ENCODE data around the gene PDK2.

The PDK2 gene

GRCh38 chr17:50111673-50112655, 16.8 kb downstream of the PDK2 start:
- Histone ChIP-seq H2AFZ (ENCODE audit: low read depth) (no peak overlapping the region), H3K36me3 (ENCODE audit: insufficient read depth) (no peaks in the 10 kb centered on the region), H3K27me3 (ENCODE audit: insufficient read depth, low read depth) (peaks cover 3% of the 10 kb centered on the region; the same call in 1 of the 2 replicates), H3K4me2 (no peak overlapping the region), H3K9ac (no peak overlapping the region), H3K4me1 (ENCODE audit: low read depth, poor library complexity, severe bottlenecking) (no peaks in the 10 kb centered on the region), H3K4me3 (IDR thresholded peaks at IDR 0.05; ENCODE audit: insufficient read depth, low read depth, low read length) (no peak overlapping the region), H4K20me1 (ENCODE audit: insufficient read depth) (no peaks in the 10 kb centered on the region), H3K27ac (no peak overlapping the region), H3K79me2 (ENCODE audit: insufficient read depth, low read depth) (no peaks in the 10 kb centered on the region)
- no peak for TF ChIP-seq CTCF (conservative IDR thresholded peaks at IDR 0.05; ENCODE audit: low read depth, low read length)

DNA sequence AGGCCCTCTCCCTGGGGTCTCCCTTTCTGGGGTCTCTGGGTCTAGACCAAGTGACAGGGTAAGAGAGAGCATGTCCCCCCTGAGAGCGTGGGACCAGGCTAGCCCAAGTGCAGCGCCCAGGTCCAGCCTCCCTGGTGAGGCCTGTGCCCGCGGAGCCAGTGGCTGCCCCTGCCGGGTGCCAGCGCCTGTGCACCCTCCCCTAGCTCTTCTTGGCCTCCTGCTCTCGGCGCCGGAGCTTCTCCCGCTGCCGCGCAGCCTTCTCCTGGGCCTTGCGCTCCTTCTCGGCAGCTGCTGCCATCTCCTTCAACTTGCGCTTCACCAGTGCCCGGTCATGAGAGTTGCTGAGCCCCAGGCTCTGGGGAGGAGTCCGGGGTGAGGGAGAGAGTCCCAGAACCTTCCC, 17.5 kb downstream of the PDK2 start:
- peaks cover 7% of the 10 kb centered on the region; the same call in 1 of the 2 replicates for H3K27me3 ChIP-seq (ENCODE audit: insufficient read depth, low read depth)
- H3K4me3 ChIP-seq (IDR thresholded peaks at IDR 0.05; ENCODE audit: insufficient read depth, low read depth, low read length): no peak overlapping the region
- H3K9ac ChIP-seq: no peak overlapping the region
- no peak overlapping the region for H3K4me2 ChIP-seq
- no peak overlapping the region for H2AFZ ChIP-seq (ENCODE audit: low read depth)
- TF ChIP-seq CTCF (conservative IDR thresholded peaks at IDR 0.05; ENCODE audit: low read depth, low read length): no peak
- H3K36me3 ChIP-seq (ENCODE audit: insufficient read depth): no peaks in the 10 kb centered on the region
- no peaks in the 10 kb centered on the region for H3K79me2 ChIP-seq (ENCODE audit: insufficient read depth, low read depth)
- no peaks in the 10 kb centered on the region for H4K20me1 ChIP-seq (ENCODE audit: insufficient read depth)
- H3K4me1 ChIP-seq (ENCODE audit: low read depth, poor library complexity, severe bottlenecking): no peaks in the 10 kb centered on the region
- no peak overlapping the region for H3K27ac ChIP-seq

- no peaks in the 10 kb centered on the region for H3K79me2 ChIP-seq (ENCODE audit: insufficient read depth, low read depth)
- no peak for TF ChIP-seq CTCF (conservative IDR thresholded peaks at IDR 0.05; ENCODE audit: low read depth, low read length)
- H3K4me2 ChIP-seq: no peak overlapping the region
- no peak overlapping the region for H3K4me3 ChIP-seq (IDR thresholded peaks at IDR 0.05; ENCODE audit: insufficient read depth, low read depth, low read length)
- no peaks in the 10 kb centered on the region for H3K36me3 ChIP-seq (ENCODE audit: insufficient read depth)
- no peaks in the 10 kb centered on the region for H3K4me1 ChIP-seq (ENCODE audit: low read depth, poor library complexity, severe bottlenecking)
- H3K27ac ChIP-seq: no peak overlapping the region
- no peaks in the 10 kb centered on the region for H4K20me1 ChIP-seq (ENCODE audit: insufficient read depth)
- H3K27me3 ChIP-seq (ENCODE audit: insufficient read depth, low read depth): peaks cover 17% of the 10 kb centered on the region; the same call in 1 of the 2 replicates
- H2AFZ ChIP-seq (ENCODE audit: low read depth): no peak overlapping the region
- no peak overlapping the region for H3K9ac ChIP-seq
Measured at GRCh38 chr17:50113624-50114320, 18.6 kb downstream of the PDK2 start.

DNA sequence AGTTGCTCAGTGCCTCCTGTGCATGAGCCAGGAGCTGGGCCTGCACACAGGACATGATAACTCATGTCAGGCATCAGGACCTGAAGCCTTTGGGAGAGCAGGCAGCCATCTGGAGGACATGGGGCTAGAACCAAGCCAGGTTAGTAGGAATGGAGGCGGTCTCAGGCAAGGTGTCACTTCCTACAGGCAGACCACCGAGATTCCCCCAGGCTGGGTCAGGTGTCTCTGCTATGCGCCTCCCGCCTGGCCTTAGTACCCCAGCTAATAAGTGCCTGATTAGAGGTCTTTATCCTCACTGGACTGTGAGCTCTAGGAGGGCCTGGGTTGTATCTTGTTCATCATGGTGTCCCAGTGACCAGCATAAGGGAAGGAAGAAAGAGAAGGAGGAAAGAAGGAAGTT, 19.2 kb downstream of the PDK2 start:
- no peak overlapping the region for H2AFZ ChIP-seq (ENCODE audit: low read depth)
- H3K4me3 ChIP-seq (IDR thresholded peaks at IDR 0.05; ENCODE audit: insufficient read depth, low read depth, low read length): no peak overlapping the region
- no peak overlapping the region for H3K27ac ChIP-seq
- TF ChIP-seq CTCF (conservative IDR thresholded peaks at IDR 0.05; ENCODE audit: low read depth, low read length): no peak
- no peaks in the 10 kb centered on the region for H3K79me2 ChIP-seq (ENCODE audit: insufficient read depth, low read depth)
- H3K4me2 ChIP-seq: no peak overlapping the region
- H4K20me1 ChIP-seq (ENCODE audit: insufficient read depth): no peaks in the 10 kb centered on the region
- H3K27me3 ChIP-seq (ENCODE audit: insufficient read depth, low read depth): peaks cover 23% of the 10 kb centered on the region; the same call in 1 of the 2 replicates
- no peaks in the 10 kb centered on the region for H3K36me3 ChIP-seq (ENCODE audit: insufficient read depth)
- H3K4me1 ChIP-seq (ENCODE audit: low read depth, poor library complexity, severe bottlenecking): no peaks in the 10 kb centered on the region
- no peak overlapping the region for H3K9ac ChIP-seq
